ENCODE data around the gene F7.

Gene F7

DNA sequence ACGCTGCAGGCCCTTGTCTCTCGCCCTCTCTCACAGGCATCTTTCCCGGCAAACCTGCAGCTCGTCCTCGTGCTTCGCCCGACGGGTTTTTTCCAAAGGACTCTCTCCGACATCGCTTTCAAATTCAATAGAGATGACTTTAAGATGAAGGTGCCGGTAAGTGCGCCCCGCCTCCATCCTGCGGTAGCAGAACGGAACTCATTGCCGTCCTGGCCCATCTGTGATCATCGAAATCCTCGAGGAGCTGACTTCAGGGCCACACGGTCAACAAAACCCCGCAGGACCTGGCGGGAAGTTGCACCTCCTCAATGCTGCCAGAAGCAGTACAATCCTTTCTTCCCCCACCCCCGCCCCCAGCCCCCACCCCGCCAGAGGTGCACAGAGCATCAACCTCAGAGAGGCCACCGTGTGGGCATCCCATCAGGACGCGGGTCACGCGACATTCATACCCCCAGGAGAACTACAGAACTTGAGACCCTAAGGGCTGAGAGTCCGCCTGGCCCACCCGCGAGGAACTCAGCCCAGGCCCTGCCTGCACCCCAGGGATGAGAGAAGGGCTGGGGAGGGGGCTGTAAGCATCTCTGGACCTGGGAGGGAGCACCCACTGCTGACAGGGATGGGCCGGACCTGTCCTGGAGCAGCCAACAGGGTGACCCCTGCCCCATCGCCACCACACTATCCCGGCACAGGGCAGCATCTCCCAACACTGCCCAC, 44.9 kb upstream of the F7 start:
- ChIA-PET CTCF (no interaction called here), POLR2A (ENCODE audit: low non-redundant PET) (interaction anchor here (0.6 kb wide), 1 partner anchor 542 kb away, joined by 7 read pairs; no protein-coding TSS in a partner anchor)
- DNase-seq (ENCODE audit: low spot score), result no peak
- no peak overlapping the region for H3K27ac ChIP-seq
- TF ChIP-seq, protein P1, sequence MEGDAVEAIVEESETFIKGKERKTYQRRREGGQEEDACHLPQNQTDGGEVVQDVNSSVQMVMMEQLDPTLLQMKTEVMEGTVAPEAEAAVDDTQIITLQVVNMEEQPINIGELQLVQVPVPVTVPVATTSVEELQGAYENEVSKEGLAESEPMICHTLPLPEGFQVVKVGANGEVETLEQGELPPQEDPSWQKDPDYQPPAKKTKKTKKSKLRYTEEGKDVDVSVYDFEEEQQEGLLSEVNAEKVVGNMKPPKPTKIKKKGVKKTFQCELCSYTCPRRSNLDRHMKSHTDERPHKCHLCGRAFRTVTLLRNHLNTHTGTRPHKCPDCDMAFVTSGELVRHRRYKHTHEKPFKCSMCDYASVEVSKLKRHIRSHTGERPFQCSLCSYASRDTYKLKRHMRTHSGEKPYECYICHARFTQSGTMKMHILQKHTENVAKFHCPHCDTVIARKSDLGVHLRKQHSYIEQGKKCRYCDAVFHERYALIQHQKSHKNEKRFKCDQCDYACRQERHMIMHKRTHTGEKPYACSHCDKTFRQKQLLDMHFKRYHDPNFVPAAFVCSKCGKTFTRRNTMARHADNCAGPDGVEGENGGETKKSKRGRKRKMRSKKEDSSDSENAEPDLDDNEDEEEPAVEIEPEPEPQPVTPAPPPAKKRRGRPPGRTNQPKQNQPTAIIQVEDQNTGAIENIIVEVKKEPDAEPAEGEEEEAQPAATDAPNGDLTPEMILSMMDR (conservative IDR thresholded peaks at IDR 0.05; ENCODE audit: low read depth), result no peak

DNA sequence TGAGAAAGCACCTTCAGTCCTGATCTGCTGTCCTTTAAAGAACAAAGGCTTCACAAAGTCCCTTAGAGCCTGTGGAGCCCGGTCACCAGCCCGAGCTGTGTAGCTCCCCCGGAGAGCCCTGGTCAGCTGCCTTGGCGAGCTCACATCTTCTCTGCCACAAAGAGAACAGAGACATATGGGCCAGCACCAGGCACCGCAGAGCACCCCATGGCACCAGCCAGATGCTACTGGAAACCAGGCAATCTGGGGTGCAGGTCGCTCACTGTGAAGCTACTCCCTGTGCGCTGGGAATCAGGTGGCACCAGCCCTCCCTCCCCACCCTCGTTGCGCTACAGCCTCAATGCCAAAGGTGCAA, 44.3 kb upstream of the F7 start:
- TF ChIP-seq, protein P1 (conservative IDR thresholded peaks at IDR 0.05; ENCODE audit: low read depth), result no peak
- POLR2A ChIA-PET (ENCODE audit: low non-redundant PET), result no interaction called here
- CTCF ChIA-PET, result no interaction called here
- DNase-seq (ENCODE audit: low spot score), result no peak
- H3K27ac ChIP-seq, result no peak overlapping the region

DNA sequence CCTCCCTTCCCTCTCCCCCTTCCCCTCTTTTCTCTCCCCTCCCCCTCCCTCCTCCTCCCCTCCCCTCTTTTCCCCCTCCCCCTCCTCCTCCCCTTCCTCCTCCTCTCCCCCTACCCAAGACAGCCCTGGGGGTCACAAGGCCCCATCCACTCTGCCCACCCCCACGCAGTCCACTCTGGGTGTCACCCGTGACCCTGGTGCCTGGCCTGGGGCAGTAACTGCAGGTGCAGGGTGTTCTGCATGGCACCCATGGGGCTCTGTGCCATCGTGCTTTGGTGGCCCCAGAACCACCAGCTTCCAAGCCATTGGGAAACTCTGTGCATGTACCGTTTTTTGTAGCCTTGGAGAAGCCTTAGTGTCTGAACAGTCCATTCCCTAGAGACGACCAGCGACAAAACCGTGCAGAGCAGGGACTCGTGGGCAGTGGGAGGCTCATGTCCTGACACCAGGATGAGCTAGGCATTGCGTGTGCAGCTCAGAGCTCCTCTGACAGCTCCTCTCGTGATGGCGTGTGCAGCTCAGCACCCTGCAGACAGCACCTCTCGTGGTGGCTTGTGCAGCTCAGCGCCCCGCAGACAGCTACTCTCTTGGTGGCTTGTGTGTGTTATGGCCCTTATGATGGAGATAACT, 43.7 kb upstream of the F7 start:
- H3K27ac ChIP-seq, result no peak overlapping the region
- ChIA-PET CTCF (no interaction called here), POLR2A (ENCODE audit: low non-redundant PET) (no interaction called here)
- TF ChIP-seq, protein P1 (conservative IDR thresholded peaks at IDR 0.05; ENCODE audit: low read depth), result no peak
- no peak for DNase-seq (ENCODE audit: low spot score)

DNA sequence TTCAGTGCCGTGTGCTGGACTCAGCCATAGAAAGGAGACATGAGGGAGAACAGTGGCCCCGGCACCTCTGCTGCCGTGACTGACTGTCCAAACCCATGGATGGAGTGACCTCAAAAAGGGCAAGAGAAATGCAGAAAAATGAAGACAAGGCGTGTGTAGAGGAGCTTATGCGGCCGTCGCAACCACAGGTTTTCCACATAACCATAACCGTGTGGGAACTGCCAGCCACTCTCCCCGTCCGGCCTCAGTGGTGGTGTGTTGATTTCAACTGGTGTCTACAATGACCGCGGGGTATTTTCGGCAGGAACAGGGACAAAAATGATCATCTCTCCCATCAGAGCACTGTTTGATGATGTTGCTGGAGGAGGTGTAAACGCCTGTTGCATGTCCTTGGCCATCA, 42.9 kb upstream of the F7 start:
- POLR2A ChIA-PET (ENCODE audit: low non-redundant PET), result no interaction called here
- TF ChIP-seq, protein P1 (conservative IDR thresholded peaks at IDR 0.05; ENCODE audit: low read depth), result no peak
- H3K27ac ChIP-seq, result no peak overlapping the region
- CTCF ChIA-PET, result no interaction called here
- no peak for DNase-seq (ENCODE audit: low spot score)

DNA sequence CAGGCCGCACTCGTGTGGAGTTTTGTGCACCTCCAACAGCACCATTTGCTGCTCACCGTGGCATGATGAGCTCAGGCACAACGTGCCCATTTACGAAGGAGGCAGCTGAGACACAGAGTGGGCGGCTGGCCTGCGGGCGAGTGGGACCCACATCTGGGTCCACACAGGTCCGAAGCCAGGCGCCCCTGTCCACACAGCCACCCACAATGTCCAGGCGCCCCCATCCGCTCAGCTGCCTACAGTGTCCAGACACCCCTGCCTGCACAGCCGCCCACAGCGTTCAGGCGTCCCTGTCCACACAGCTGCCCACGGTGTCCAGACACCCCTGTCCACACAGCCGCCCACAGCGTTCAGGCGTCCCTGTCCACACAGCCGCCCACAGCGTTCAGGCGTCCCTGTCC, 42.5 kb upstream of the F7 start:
- POLR2A ChIA-PET (ENCODE audit: low non-redundant PET), result no interaction called here
- no peak overlapping the region for H3K27ac ChIP-seq
- TF ChIP-seq, protein P1 (conservative IDR thresholded peaks at IDR 0.05; ENCODE audit: low read depth), result no peak
- CTCF ChIA-PET, result no interaction called here
- no peak for DNase-seq (ENCODE audit: low spot score)

DNA sequence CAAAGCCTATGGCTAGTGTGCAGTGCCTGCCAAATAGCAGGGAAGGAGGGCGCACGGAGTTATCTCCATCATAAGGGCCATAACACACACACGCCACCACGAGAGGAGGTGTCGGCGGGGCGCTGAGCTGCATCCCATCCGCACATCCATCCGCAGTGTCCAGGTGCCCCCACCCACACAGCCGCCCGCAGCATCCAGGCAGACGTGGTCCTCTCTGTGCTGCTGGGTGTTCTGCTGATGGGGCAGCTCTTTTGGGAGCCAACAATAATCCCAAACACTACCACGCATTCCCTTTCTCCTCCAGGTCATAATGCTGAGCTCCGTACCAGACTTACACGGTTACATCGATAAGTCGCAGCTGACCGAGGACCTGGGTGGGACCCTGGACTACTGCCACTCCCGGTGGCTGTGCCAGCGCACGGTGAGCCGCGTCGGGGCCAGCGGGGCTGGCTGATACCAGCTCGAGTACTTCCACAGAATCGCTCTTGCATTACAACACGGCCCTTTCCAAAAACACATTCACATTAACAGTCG, 41.5 kb upstream of the F7 start:
- ChIA-PET POLR2A (ENCODE audit: low non-redundant PET) (no interaction called here), CTCF (interaction anchor here (0.6 kb wide), 1 partner anchor 35 kb away, joined by 4 read pairs; no protein-coding TSS in a partner anchor)
- no peak for DNase-seq (ENCODE audit: low spot score)
- TF ChIP-seq, protein P1 (conservative IDR thresholded peaks at IDR 0.05; ENCODE audit: low read depth), result no peak
- H3K27ac ChIP-seq, result no peak overlapping the region
